Esophagus muscularis mucosa (tissue), 4 donors: ENCODE measurements around the gene ANXA6. TPM values are rescaled to one million over a fixed set of nuclear protein-coding genes. Genes with fewer than 3 reads are reported as not detected.

Source experiments
- DNase-seq: peaks from one replicate; pipeline ENCODE4 v3.0.0-alpha.2; 2017; ENCODE audit errors: extremely low spot score
- H3K27ac ChIP-seq, 4 donors: fragments of 200-600 bp; sonication (generic); replicated peaks in 1 of 4; 1 replicate in 3 of 4; 2 replicates in 1 of 4; pipeline ENCODE4 v1.5.1; 2016 to 2019; ENCODE audit warnings: mild to moderate bottlenecking in 1 of 4
- H3K27me3 ChIP-seq, 4 donors: fragments of 200-600 bp; sonication (generic); one replicate each; pipeline versions ENCODE4 v1.5.1 to v1.6.0; 2016 to 2019
- H3K36me3 ChIP-seq, 4 donors: fragments of 200-600 bp; sonication (generic); one replicate each; pipeline ENCODE4 v1.5.1; 2016 to 2019
- H3K4me1 ChIP-seq, 4 donors: fragments of 200-600 bp; sonication (generic); one replicate each; pipeline ENCODE4 v1.5.1; 2016 to 2019
- H3K4me3 ChIP-seq, 4 donors: fragments of 200-600 bp; sonication (generic); 1 replicate in 2 of 4; 2 replicates in 2 of 4; pipeline ENCODE4 v1.5.1; 2016 to 2019; ENCODE audit warnings: mild to moderate bottlenecking in 4 of 4, moderate library complexity in 1 of 4
- H3K9me3 ChIP-seq, 4 donors: fragments of 200-600 bp; sonication (generic); 1 replicate in 3 of 4; 2 replicates in 1 of 4; pipeline ENCODE4 v1.5.1; 2016 to 2019
- CTCF ChIP-seq, 3 experiments: fragments of 200-600 bp in 2 of 3; fragments of 450-650 bp in 1 of 3; sonication (generic) in 2 of 3; IDR thresholded peaks; one replicate each; pipeline ENCODE4 v1.5.1; 2017 to 2019; ENCODE audit warnings: antibody characterized with exemption in 3 of 3, mild to moderate bottlenecking in 2 of 3, moderate library complexity in 1 of 3
- EP300 ChIP-seq: sonication (generic); formaldehyde crosslinking; IDR thresholded peaks from one replicate; pipeline ENCODE4 v1.6.1; 2017; ENCODE audit warnings: antibody characterized with exemption
- POLR2A ChIP-seq: fragments of 450-650 bp; IDR thresholded peaks from one replicate; pipeline ENCODE4 v1.6.1; 2017; ENCODE audit warnings: antibody characterized with exemption, moderate library complexity, mild to moderate bottlenecking, low read depth
- POLR2AphosphoS5 ChIP-seq, 2 donors: sonication (generic); formaldehyde crosslinking; IDR thresholded peaks; one replicate each; pipeline ENCODE4 v1.6.1; 2017; ENCODE audit warnings: antibody characterized with exemption in 2 of 2
- WGBS: methylation state at CpG from one replicate; pipeline ENCODE4 v1.1.5; 2018; 5-methylcytosine and 5-hydroxymethylcytosine counted together
- intact Hi-C: fragments of 100-400 bp; cut with DNase I; formaldehyde crosslinking; loops from one replicate; pipeline ENCODE4 v1.15.1; 2023
- total RNA-seq, 4 donors: library from RNA; depleted of rRNA; stranded (reverse); fragments of >200 nt; gene quantifications; one replicate each; pipeline versions ENCODE4 v1.1.0 to v1.2.1, GENCODE V29; 2016

The ANXA6 gene
- total RNA-seq: 100 to 1,000 TPM; 232 to 442 (median 374) TPM

GRCh38 chr5:151157426-151158286 lies at the start of gene ANXA6:
TSS of gene ANXA6 (minus strand) at chr5:151157779. CDS start at chr5:151147901, 9,878 bp downstream.
- Histone ChIP-seq H3K27ac (peak within 1 kb of the TSS; percentile 88 to 96 (median 94)), H3K9me3 (no peaks in the 10 kb centered on the region), H3K27me3 (no peaks in the 10 kb centered on the region), H3K36me3 (peaks cover 0 to 9% (median 0%) of the 10 kb centered on the region in 4 donors), H3K4me3 (peak within 1 kb of the TSS; percentile 60 to 96 (median 88)), H3K4me1 (peaks cover 41 to 65% (median 61%) of the 10 kb centered on the region in 4 donors)
- intact Hi-C loops: no loop called here
- WGBS: 0% methylated on average over 9 of the region's 60 CpGs
- TF ChIP-seq POLR2A (peak; percentile 29), EP300 (no peak), POLR2AphosphoS5 (IDR thresholded peaks at IDR 0.05) (peak; percentile 88 to 89)
- peak; percentile 96 for DNase-seq

GRCh38 chr5:151205411-151205810 lies 47.8 kb upstream of the ANXA6 start:
- Histone ChIP-seq H3K4me1 (peaks cover 34 to 50% (median 38%) of the 10 kb centered on the region in 4 donors), H3K27me3 (no peaks in the 10 kb centered on the region), H3K36me3 (peaks cover 6 to 24% (median 23%) of the 10 kb centered on the region in 4 donors), H3K4me3 (no peak overlapping the region), H3K9me3 (no peaks in the 10 kb centered on the region), H3K27ac (peak overlapping the region in 1 of 4 donors; percentile 5)
- intact Hi-C loops: no loop called here
- peak; percentile 78 for DNase-seq
- no peak for TF ChIP-seq CTCF (IDR thresholded peaks at IDR 0.05)
- no peak for TF ChIP-seq POLR2AphosphoS5 (IDR thresholded peaks at IDR 0.05)
- TF ChIP-seq EP300: no peak
- TF ChIP-seq POLR2A: no peak
- 85% methylated on average over 7 of the region's 10 CpGs for WGBS

- intact Hi-C loops: no loop called here
- Histone ChIP-seq H3K9me3 (no peaks in the 10 kb centered on the region), H3K36me3 (peaks cover 18 to 38% (median 36%) of the 10 kb centered on the region in 4 donors), H3K27ac (no peak overlapping the region), H3K4me1 (peaks cover 21 to 36% (median 24%) of the 10 kb centered on the region in 4 donors), H3K4me3 (no peak overlapping the region), H3K27me3 (no peaks in the 10 kb centered on the region)
- peak; percentile 66 for DNase-seq
- 88% methylated on average over 5 of the region's 5 CpGs for WGBS
- TF ChIP-seq POLR2AphosphoS5 (IDR thresholded peaks at IDR 0.05) (no peak), CTCF (IDR thresholded peaks at IDR 0.05) (no peak), POLR2A (no peak)
These were observed 46.5 kb upstream of the ANXA6 start for GRCh38 chr5:151204051-151204450.

- Histone ChIP-seq H3K4me1 (peaks cover 6 to 21% (median 10%) of the 10 kb centered on the region in 4 donors), H3K36me3 (peaks cover 23 to 51% (median 49%) of the 10 kb centered on the region in 4 donors), H3K4me3 (no peak overlapping the region), H3K27me3 (no peaks in the 10 kb centered on the region), H3K9me3 (no peaks in the 10 kb centered on the region), H3K27ac (no peak overlapping the region)
- intact Hi-C loops: no loop called here
- WGBS: 59% methylated on average over 5 of the region's 5 CpGs
- DNase-seq: peak; percentile 77
- TF ChIP-seq EP300 (no peak), POLR2A (no peak), CTCF (IDR thresholded peaks at IDR 0.05) (no peak), POLR2AphosphoS5 (IDR thresholded peaks at IDR 0.05) (peak in 1 of 2 donors; percentile 33)
These were observed 45.0 kb upstream of the ANXA6 start for GRCh38 chr5:151202381-151203139.
